Upper lobe of left lung (tissue), 4 donors: ENCODE data around the gene STOM.

Experiments used
- CTCF ChIP-seq, 6 experiments: fragments of 450-650 bp in 4 of 6; fragments of 200-600 bp in 2 of 6; sonication (generic) in 2 of 6; IDR thresholded peaks; one replicate each; pipeline ENCODE4 v1.5.1; 2016 to 2019; ENCODE audit warnings: antibody characterized with exemption in 6 of 6
- POLR2A ChIP-seq, 4 donors: fragments of 450-650 bp; IDR thresholded peaks; one replicate each; pipeline ENCODE4 v1.5.1; 2016 to 2017; ENCODE audit warnings: antibody characterized with exemption in 4 of 4, mild to moderate bottlenecking in 2 of 4

- TF ChIP-seq CTCF (IDR thresholded peaks at IDR 0.05), result no peak
- TF ChIP-seq POLR2A (IDR thresholded peaks at IDR 0.05), result no peak
Measured at GRCh38 chr9:121339437-121339836, 30.6 kb downstream of the STOM start.
